Activated effector memory CD4-positive, alpha-beta T cell treated with Interleukin-2 at 50 U/mL for 16 hours (primary cell): ENCODE data around the gene STRAP.
A peak's percentile ranks its signal among the peaks of the same experiment; 100 is the strongest.
"Not testable (repeated sequence)": the region's sequence is repeated elsewhere in the genome, so short reads cannot be mapped to it uniquely, and the experiment has no call there.

Experiments
- DNase-seq: peaks from one replicate; pipeline ENCODE4 v3.0.0-alpha.2; 2020

STRAP gene

DNA sequence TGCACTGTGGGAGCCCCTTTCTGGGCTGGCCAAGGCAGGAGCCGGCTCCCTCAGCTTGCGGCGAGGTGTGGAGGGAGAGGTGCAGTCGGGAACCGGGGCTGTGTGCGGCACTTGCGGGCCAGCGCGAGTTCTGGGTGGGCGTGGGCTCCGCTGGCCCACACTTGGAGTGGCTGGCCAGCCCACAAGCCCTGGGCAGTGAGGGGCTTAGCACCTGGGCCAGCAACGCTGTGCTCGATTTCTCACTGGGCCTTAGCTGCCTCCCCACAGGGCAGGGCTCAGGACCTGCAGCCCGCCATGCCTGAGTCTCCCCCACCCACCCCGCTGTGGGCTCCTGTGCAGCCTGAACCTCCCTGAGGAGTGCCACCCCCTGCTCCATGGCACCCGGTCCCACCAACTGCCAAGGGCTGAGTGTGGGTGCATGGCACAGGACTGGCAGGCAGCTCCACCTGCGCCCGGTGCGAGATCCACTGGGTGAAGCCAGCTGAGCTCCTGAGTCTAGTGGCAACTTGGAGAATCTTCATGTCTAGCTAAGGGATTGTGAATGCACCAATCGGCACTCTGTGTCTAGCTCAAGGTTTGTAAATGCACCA, 7.5 kb upstream of the STRAP start:
- not testable (repeated sequence) for DNase-seq

DNA sequence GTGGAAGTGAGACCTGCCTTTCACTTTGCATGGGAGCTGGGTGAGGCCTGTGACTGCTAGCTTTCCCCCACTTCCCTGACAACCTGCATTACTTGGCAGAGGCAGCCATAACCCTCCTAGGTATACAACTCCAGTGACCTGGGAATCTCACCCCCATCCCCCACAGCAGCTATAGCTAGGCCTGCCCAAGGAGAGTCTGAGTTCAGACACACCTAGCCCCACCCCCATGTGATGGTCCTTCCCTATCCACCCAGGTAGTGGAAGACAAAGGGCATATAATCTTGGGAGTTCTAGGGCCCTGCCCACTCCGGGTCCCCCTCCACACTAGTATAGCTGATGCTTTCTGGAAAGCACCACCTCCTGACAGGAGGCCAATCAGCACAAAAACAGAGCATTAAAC, 6.3 kb upstream of the STRAP start:
- no peak for DNase-seq

DNA sequence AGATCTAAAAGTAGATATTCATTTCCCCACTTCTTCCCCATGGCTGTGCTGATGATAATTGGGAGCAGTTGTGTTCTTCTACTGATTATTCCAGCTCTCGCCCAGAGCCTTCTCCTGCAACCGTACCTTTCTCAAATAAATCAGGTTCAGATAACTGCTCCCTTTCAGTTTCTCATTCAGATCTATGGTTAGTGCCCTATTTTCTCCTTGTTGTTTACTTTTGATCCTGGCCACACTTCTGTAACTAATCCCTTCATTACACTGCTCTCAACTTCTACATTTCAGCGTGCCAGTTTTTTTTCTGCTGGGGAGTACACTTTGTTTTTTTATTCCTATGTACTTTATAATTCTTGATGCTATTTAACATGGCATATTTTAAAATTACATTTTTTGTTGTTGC, 2.8 kb upstream of the STRAP start:
- no peak for DNase-seq

DNA sequence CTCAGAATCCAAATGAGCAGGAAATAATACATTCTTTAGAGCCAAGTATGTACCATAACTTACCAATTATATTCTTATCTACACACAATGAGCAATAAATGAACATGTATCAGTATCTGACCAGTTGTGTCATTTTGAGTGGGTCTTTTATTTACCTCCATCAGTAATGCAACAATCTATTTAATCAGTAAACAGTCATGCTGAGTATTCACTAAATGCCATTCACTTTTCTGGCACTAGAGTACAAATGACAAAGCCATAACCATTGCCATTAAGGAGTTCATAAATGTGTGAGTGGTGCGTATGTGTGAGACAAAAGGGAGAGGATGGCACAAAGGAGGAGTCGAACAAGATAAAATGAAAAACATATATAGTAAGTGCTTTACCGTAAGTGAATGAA, 1.5 kb upstream of the STRAP start:
- DNase-seq, result no peak

DNA sequence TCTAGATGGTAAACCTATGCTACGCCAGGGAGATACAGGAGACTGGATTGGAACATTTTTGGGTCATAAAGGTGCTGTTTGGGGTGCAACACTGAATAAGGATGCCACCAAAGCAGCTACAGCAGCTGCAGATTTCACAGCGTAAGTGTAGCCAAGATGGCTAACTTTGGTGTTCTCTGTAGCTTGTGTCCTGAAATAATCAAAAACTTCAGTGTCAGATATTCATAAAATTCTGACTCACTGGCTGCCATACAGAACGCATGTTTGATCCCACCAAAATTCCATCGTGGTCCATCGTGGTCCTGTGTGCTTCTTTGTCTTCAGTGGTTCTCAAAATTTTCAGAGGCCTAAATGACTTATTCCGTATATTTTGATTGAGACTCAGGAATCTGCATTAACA, 1.3 kb downstream of the STRAP start:
- DNase-seq, result no peak

DNA sequence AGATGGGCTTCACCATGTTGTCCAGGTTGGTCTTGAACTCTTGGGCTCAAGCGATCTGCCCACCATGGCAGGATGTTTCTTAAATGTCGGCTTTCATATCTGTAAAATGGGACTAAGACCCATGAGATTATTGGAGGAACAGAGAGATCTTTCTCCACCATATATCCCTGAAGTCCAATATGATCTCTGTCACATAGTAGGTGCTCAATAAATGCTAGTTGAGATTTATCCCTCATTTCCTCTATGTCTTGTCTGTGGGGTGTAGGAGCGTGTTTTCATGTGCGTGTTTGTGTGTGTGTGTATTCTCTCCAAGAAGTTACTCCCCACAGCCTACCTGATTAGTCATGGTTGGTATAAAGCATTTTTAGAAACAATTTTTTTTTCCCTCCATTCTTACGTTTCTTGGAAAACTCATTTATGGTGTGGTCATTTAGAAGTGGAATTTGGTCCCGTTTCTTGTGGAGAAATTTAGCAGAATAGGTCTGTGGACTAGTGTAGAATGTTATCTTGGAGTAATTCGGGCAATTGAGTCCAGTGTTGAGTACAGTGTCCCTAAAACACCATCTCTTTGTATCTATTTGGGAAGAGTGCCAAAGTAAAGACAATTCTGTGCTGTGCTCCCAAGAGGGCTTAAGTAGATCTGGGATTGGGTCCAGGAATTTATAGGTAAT, 4.3 kb downstream of the STRAP start:
- DNase-seq, result no peak

DNA sequence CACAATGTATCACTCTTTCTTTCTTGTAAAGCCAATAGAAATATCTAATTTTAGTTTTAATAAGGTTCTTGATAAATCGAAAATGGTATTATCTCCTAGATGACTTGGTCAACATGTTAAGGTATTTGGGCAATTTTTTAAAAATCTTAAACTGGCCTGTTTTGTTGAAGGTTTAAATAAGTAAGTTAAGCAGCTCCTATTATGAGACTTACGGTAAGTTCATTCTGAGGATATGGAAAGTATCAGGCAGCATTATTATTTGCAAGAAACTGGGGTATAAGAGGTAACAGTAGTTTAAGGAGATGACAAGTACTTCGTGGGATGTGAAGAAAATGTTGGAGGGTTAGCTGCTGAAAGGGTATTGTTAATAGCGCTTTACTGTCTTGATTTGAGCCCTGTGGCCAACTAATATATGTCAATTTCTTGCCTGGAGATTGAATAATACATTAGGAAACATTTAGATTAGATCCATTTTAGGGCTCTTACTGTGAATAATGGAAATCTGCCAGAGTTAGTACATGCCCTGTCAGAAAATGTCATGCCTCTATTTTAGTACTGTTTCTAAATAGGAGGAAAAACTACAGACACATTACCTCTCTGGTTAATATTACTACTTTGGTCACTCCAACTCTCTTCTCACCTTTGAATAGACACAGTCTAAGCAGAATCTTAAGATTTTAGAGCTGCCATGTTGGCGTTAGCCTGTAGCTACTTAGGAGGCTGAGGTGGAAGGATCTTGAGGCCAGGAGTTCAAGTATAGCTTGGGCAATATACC, 5.0 kb downstream of the STRAP start:
- DNase-seq, result no peak

DNA sequence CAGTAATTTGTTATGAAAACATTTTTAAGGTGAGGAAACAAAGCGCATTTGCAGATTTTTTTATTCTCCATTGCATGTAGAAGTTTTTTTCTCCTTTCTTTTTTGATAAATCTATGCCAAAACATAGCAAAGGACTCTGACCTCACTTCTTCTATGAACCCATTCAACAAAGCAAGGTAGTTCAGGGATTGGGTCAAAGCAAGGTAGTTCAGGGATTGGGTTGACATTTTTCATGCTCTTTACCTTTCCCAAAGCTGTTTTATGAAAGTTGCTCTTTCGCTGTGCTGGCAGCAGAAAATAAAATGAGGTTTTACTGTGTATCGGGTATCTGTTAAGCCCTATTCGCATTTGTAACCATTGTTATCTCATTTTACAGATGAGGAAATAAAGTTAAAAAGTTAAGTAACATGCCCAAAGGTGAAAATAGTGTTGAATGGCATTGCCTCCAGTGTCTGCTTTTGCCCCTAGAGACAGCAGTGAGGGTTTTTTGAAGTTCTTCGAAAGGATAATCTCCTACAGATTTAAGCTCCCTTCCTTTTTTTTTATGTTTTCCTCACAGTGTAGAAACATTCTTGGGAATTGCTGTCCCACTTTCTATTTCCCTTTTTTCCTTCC, 10.6 kb downstream of the STRAP start:
- DNase-seq, result no peak

DNA sequence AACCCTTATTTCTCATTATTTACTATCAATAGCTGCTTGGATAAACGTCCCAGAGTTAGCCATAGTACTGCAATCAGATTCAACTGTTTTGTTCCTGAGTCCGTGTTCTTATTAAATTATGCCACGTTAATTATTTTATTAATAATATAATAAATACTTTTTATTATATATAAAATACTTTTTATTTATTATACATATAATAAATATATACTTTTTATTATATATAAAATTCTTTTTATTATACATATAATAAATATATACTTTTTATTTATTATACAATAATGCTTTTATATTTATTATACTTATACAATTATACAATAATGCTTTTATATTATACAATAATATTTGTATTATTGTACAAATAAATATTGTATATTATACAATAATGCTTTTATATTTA, 11.1 kb downstream of the STRAP start:
- no peak for DNase-seq

DNA sequence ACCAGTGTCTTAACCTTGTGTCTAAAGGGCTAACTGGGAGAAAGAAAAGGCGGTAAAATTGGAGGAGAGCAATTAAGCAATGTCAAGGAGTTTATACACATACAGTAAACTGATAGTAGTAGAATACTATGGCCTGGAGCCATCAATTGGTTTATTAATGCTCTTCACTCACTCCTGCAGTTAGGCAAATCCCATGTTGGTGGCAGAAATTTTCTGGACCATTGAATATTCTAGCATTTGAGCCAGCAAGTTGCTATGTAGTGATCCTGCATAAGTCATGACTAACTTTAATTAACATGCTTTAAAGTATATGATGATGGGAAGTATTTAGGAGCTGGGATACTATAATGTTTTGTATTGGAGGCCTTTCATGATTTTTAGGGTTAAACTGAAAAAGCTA, 14.7 kb downstream of the STRAP start:
- no peak for DNase-seq

DNA sequence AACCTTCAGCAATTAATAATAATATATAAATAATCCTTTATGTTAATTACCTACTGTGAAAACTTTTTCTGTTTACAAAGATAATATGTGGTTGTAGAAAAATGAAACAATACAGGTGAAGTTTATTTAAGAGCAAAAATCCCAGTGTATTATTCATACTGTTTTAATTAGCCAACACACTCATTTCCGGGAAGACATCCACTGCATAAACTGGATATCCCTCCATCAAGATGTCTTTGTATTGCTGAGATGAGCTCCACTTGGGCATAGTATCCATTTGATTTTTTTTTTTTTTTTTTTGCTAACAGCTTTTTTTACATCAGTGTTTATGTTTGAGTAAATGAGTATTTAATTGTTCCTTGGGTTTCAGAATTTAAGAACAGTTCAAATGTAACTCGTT, 15.2 kb downstream of the STRAP start:
- DNase-seq, result no peak

DNA sequence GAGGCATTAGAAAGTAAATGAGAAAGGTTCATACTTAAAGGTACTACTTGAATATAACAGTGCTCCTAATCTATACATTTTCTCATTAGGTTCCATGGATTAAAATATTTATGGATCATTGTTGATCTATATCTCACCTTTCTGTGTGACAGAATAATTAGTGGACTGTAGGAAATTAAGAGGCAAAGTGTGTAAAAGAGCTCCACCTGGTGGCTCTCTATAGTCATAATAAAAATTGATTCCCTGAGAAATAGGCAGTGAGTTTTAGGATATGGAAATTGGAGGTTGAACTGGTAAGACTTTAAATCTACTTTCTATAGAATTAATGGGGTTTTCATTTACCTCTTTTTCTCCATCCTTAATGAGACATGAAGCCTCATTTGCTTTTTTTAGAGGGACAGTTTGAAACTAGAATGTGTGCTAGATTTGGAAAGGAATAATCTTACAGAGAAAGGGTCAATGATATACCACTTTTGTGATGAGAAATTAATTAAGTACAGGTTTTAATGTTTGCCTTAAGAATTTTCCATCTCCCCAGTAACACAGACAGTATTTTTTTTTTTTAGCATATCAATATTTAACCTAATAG, 17.2 kb downstream of the STRAP start:
- DNase-seq, result no peak

DNA sequence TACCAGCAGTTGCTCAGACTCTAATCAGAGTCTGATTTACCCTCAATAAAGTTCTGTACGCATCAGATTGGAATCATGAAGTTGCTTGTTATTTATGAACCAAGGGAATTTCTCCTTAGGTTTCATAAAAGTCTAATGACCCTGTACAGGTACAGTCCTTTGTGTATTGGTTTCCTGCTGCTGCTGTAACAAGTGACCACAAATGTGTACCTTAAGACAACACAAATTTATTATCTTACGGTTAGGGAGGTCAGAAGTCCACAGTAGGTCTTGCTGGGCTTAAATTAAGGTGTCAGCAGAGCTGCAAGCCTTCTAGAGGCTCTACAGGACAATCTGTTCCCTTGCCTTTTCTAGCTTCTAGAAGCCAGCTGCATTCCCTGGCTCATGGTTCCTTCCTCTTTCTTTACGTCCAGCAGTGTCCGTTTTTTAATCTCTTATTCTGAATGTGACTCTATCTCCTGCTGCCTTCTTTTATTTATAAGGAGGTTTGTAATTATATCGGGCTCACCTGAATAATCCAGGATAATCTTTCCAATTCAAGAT, 22.3 kb downstream of the STRAP start:
- DNase-seq, result no peak

DNA sequence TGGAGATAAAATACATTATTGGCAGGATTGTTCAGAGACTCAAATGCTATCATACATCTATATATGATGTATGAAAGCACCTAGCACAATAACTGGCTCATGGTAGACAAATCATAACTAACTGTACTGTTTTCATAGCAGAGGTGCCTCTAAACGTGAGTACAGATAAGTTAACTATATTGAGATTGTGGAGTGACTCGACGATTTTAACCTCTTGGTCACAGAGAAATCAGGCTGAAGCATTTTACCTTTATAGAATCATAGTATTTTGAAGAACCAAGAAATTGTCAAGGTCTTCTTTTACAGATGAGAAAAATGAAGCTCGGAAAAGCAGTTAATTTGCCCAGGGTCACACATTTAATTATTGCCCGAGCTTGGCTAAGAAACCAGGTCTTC, 28.3 kb downstream of the STRAP start:
- no peak for DNase-seq

DNA sequence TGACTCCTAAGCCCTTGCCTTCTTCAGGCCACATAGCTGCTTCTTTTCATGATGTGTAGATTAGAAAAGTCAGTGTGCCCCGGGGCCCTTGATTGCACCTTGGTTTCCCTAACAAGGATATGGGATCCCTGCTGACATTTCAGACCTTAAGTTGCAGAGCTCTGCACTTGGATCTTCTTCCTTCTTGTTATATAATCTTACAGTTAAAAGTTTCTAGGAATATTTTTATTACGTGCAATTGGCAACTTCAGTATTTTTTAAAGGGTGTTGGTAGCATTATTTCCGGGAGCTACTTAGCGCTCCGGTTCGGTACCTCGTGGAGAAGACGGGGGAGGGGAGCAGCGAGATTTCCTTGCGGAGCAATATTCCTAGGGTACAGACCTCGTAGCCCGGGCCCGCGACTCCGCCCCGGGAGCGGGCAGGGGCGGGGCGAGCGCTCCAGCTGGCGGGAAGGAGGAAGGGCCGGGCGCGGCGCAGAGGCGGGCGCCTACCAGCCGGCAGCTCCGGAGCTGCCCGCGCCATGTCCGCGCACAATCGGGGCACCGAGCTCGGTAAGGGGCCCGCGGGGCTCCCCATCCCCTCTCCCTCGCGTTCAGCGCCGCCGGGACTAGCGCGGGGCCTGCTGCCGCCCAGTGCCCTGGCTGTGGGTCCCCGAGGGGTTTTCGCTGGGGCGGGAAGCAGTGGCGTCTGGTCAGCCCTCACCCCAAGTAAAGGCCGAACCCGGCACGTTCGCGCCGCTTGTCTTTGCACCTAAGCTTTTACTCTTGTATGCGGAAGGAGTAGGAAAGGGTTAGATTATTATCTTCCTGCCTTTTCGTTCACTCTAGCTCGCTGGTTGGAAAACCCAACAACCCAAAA, 28.9 kb downstream of the STRAP start, which contains the start of gene DERA:
Gene DERA (plus strand): TSS at position 469 of the 858 bp plus-strand sequence. CDS start 52 bp downstream, at position 521.
- DNase-seq, result peak; percentile 49

DNA sequence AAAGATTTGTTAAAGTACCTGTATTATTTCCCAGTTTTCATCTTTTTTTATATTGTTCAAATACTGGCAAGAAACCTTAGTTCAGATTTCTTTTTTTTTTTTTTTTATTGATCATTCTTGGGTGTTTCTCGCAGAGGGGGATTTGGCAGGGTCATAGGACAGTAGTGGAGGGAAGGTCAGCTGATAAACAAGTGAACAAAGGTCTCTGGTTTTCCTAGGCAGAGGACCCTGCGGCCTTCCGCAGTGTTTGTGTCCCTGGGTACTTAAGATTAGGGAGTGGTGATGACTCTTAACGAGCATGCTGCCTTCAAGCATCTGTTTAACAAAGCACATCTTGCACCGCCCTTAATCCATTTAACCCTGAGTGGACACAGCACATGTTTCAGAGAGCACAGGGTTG, 29.7 kb downstream of the STRAP start:
- DNase-seq, result not testable (repeated sequence)

DNA sequence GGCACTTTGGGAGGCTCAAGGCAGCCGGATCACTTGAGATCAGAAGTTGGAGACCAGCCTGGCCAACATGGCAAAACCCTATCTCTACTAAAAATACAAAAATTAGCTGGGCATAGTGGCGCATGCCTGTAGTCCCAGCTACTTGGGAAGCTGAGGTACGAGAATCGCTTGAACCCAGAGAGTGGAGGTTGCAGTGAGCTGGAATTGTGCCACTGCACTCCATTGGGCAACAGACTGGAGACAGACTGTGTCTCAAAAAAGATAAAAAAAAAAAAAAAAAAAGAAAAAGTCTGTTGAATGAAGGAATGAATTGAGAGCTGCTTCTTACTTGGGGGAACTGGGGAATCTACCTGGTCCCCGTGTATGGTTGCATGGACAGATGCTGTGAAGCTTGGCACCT, 31.9 kb downstream of the STRAP start:
- DNase-seq, result not testable (repeated sequence)

DNA sequence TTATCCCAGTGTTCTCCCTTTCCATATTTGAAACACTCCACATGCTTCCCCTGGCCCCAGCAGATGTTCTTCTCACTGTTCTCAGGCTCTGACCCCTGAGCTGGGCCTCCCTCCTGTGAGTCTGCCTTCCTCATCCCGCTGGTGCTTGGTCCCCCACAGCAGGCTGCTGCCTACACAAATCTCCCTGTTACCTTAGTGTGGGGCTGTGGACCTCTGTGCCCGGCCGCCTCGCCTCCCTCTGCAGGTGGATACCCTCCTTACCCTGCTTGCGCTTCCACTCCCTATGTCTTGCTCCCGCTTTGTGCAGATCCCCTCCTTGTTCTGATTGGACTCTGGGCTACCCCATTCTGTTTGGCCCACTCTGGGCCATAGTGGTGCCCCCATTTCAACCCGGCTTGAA, 35.9 kb downstream of the STRAP start:
- DNase-seq, result no peak

DNA sequence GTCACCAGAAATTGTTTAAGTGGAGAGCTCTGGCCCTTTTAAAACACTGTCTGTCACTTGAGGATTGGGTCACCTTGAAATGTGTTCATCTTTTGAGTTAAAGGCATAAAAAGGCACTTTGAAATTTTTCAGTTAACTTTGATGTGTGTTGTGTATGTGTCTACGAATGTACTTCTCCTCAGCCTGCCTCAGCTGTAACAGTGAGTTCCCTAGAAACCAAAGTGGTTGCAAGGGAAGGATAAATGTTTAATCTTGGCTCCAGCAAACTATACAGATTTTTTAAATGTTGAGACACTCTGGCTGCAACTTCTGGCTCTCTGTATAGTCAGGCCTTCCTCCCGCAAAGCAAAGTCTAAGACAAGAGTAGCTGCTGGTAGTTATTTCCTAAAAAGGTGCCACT, 37.2 kb downstream of the STRAP start:
- no peak for DNase-seq

DNA sequence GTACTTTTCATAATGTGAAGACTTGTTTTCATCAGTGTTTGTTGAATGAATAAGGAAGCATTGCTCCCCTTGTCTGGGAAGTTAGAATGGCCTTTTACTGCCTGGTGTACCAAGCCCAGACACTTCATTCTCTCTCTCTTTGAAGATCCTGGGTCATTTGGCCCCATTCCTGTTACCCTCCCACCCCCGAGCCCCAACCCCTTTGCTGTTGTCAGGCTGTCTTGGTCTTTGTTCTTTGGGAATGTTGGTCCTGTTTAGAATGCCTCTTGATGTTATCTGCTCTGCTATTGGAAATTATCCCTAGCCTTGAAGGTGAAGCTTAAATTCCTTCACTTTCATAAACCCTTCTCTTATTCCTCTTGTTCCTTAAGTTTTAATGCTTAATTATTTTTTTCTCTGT, 42.8 kb downstream of the STRAP start:
- DNase-seq, result no peak

DNA sequence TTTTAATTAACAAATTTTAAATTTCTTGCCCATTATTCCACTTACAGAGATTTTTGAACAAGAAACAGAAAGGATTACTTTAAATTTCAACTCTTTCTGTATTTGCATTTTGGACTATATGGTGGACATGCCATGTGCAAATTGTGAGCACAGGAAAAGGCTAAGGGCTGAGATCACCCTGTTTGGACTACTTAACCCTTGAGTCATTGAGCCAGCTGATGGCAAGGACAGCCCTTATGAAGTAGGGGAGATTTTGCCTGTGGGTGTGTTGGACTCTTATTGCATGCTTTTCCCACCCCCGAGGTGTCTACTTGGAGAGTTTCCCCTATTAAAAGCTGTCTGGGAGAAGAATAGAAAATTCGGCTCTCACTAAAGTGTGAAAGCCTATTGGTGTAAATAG, 46.2 kb downstream of the STRAP start:
- DNase-seq, result no peak
